HepG2 (cell line): ENCODE results near the gene MAPK14. TPM values are rescaled to one million over a fixed set of nuclear protein-coding genes. Genes with fewer than 3 reads are reported as not detected.
A peak's percentile ranks its signal among the peaks of the same experiment; 100 is the strongest.

ENCODE experiments used
- ASH2L ChIP-seq: fragments of 300-600, 200-600 bp; sonication (generic); IDR thresholded peaks from 2 replicates; pipeline ENCODE4 v1.7.0; 2017; ENCODE audit warnings: low read depth, mild to moderate bottlenecking, moderate library complexity, mixed read lengths, low read length; ENCODE audit not compliant: insufficient read length
- CBX2 ChIP-seq, 2 experiments: fragments of 200-600 bp in 1 of 2; sonication (generic); formaldehyde crosslinking in 1 of 2; IDR thresholded peaks; 2 replicates each; pipeline versions ENCODE4 v1.7.0 to v1.8.1; 2018 to 2022; ENCODE audit warnings: low read depth in 2 of 2, low read length in 1 of 2, mild to moderate bottlenecking in 1 of 2, missing genetic modification reagents in 1 of 2
- CEBPG ChIP-seq: IDR thresholded peaks from 2 replicates; pipeline ENCODE4 v1.6.1; 2016
- DR1 ChIP-seq: sonication (generic); formaldehyde crosslinking; IDR thresholded peaks from 2 replicates; pipeline ENCODE4 v1.8.0; 2021; ENCODE audit warnings: mild to moderate bottlenecking, missing genetic modification reagents, inconsistent platforms
- FOXO1 ChIP-seq: sonication (generic); formaldehyde crosslinking; IDR thresholded peaks from 2 replicates; pipeline ENCODE4 v1.4.0; 2020; ENCODE audit warnings: missing genetic modification reagents
- HINFP ChIP-seq: sonication (generic); formaldehyde crosslinking; IDR thresholded peaks from 2 replicates; pipeline ENCODE4 v1.4.0; 2020; ENCODE audit warnings: low read depth, mild to moderate bottlenecking, missing genetic modification reagents
- MEIS2 ChIP-seq: sonication (generic); formaldehyde crosslinking; IDR thresholded peaks from 2 replicates; pipeline ENCODE4 v1.9.0; 2021; ENCODE audit warnings: mild to moderate bottlenecking, missing genetic modification reagents
- NPAS2 ChIP-seq: sonication (generic); formaldehyde crosslinking; IDR thresholded peaks from 2 replicates; pipeline ENCODE4 v1.8.0; 2022; ENCODE audit warnings: mild to moderate bottlenecking, missing genetic modification reagents, borderline replicate concordance
- NR2F1 ChIP-seq, 2 experiments: fragments of 450-650 bp in 1 of 2; formaldehyde crosslinking in 1 of 2; IDR thresholded peaks; 2 replicates each; pipeline versions ENCODE4 v1.5.0 to v1.6.1; 2016 to 2020; ENCODE audit warnings: mild to moderate bottlenecking in 1 of 2, missing compliant biosample characterization in 1 of 2, missing genetic modification reagents in 1 of 2, moderate library complexity in 1 of 2
- RBM22 ChIP-seq: fragments of 200-400 bp; formaldehyde crosslinking; optimal IDR thresholded peaks from 2 replicates; pipeline ENCODE3; 2017; ENCODE audit warnings: mild to moderate bottlenecking, low read length, moderate library complexity
- SMARCC2 ChIP-seq: fragments of 450-650 bp; IDR thresholded peaks from 2 replicates; pipeline ENCODE4 v1.6.1; 2017; ENCODE audit warnings: antibody characterized with exemption, mild to moderate bottlenecking
- TCF12 ChIP-seq, 2 experiments: fragments of 450-650 bp in 1 of 2; sonication (generic) in 1 of 2; formaldehyde crosslinking in 1 of 2; IDR thresholded peaks; 2 replicates each; pipeline versions ENCODE4 v1.6.1 to v1.8.0; 2017 to 2022; ENCODE audit warnings: antibody characterized with exemption in 1 of 2, mild to moderate bottlenecking in 1 of 2, missing genetic modification reagents in 1 of 2, moderate library complexity in 1 of 2
- THAP11 ChIP-seq: IDR thresholded peaks from 2 replicates; pipeline ENCODE4 v1.6.1; 2016; ENCODE audit warnings: missing biosample characterization, missing genetic modification reagents
- ZNF33A ChIP-seq: sonication (generic); formaldehyde crosslinking; IDR thresholded peaks from 2 replicates; pipeline ENCODE4 v1.5.1; 2020; ENCODE audit warnings: missing genetic modification reagents, mild to moderate bottlenecking, moderate library complexity, borderline replicate concordance
- ZNF460 ChIP-seq: sonication (generic); formaldehyde crosslinking; IDR thresholded peaks from 2 replicates; pipeline ENCODE4 v1.5.1; 2020; ENCODE audit warnings: missing genetic modification reagents, mild to moderate bottlenecking, borderline replicate concordance
- ZNF512 ChIP-seq: sonication (generic); formaldehyde crosslinking; IDR thresholded peaks from 2 replicates; pipeline ENCODE4 v1.4.0; 2020; ENCODE audit warnings: mild to moderate bottlenecking, missing genetic modification reagents
- ZNF614 ChIP-seq: IDR thresholded peaks from 2 replicates; pipeline ENCODE4 v1.6.1; 2018; ENCODE audit warnings: missing biosample characterization, missing genetic modification reagents, inconsistent platforms, borderline replicate concordance
- polyA plus RNA-seq, 8 experiments: library from polyadenylated mRNA; depleted of rRNA in 3 of 8; stranded (reverse) in 7 of 8; unstranded in 1 of 8; fragments of >200 nt; fragmentation: Illumina TruSeq in 4 of 8; extraction: Trizol in 4 of 8; gene quantifications; 2 replicates each; pipeline versions ENCODE4 v1.2.1 to v1.2.3, GENCODE V29; 2011 to 2016; ENCODE audit warnings: low read depth in 4 of 8, missing spikeins in 1 of 8, mixed read lengths in 1 of 8; ENCODE audit not compliant: insufficient read depth in 1 of 8
- total RNA-seq, 5 experiments: library from RNA; depleted of rRNA; stranded (reverse); fragments of >200 nt; fragmentation: Illumina TruSeq; extraction: Trizol; gene quantifications; 2 replicates each; pipeline ENCODE4 v1.2.3, GENCODE V29; 2016; ENCODE audit warnings: low read depth in 1 of 5
- TF ChIP-seq, protein P1 (sequence below): sonication (generic); formaldehyde crosslinking; IDR thresholded peaks from 2 replicates; pipeline ENCODE4 v1.4.0; 2020; ENCODE audit warnings: mild to moderate bottlenecking, missing genetic modification reagents

Gene MAPK14
- total and polyA plus RNA-seq, 2 of the 13 experiments (the other 11 are each of a cell fraction or from before 2014, with no cell fraction given) = 66.3 to 67.3 TPM

GRCh38 chr6:36127462-36128016, 99.9 kb downstream of the MAPK14 start (continued):
- TF ChIP-seq CEBPG (CRISPR knock-in tag) (peak; percentile 75), ZNF33A (CRISPR knock-in tag) (no peak), RBM22 (no peak), NR2F1 (CRISPR knock-in tag; IDR thresholded peaks at IDR 0.05) (peak; percentile 68 to 78; a peak in 3 of 4 replicates), DR1 (no peak), NPAS2 (no peak), HINFP (no peak), SMARCC2 (no peak), TCF12 (IDR thresholded peaks at IDR 0.05) (no peak), TCF12 (CRISPR knock-in tag; IDR thresholded peaks at IDR 0.05) (no peak), MEIS2 (CRISPR knock-in tag) (peak; percentile 50; the same call in 1 of the 2 replicates), THAP11 (peak; percentile 63), ZNF460 (no peak), FOXO1 (peak; percentile 41; the same call in 1 of the 2 replicates), ZNF512 (CRISPR knock-in tag) (no peak), CBX2 (IDR thresholded peaks at IDR 0.05; ENCODE audit: low read depth, low read length) (no peak), CBX2 (CRISPR knock-in tag; IDR thresholded peaks at IDR 0.05; ENCODE audit: low read depth) (0 out of 2 replicates have a peak, but pooled peaks have one; percentile 30), ASH2L (peak; percentile 35), ZNF614 (CRISPR knock-in tag) (peak; percentile 89; the same call in 1 of the 2 replicates)
- TF ChIP-seq, protein P1, sequence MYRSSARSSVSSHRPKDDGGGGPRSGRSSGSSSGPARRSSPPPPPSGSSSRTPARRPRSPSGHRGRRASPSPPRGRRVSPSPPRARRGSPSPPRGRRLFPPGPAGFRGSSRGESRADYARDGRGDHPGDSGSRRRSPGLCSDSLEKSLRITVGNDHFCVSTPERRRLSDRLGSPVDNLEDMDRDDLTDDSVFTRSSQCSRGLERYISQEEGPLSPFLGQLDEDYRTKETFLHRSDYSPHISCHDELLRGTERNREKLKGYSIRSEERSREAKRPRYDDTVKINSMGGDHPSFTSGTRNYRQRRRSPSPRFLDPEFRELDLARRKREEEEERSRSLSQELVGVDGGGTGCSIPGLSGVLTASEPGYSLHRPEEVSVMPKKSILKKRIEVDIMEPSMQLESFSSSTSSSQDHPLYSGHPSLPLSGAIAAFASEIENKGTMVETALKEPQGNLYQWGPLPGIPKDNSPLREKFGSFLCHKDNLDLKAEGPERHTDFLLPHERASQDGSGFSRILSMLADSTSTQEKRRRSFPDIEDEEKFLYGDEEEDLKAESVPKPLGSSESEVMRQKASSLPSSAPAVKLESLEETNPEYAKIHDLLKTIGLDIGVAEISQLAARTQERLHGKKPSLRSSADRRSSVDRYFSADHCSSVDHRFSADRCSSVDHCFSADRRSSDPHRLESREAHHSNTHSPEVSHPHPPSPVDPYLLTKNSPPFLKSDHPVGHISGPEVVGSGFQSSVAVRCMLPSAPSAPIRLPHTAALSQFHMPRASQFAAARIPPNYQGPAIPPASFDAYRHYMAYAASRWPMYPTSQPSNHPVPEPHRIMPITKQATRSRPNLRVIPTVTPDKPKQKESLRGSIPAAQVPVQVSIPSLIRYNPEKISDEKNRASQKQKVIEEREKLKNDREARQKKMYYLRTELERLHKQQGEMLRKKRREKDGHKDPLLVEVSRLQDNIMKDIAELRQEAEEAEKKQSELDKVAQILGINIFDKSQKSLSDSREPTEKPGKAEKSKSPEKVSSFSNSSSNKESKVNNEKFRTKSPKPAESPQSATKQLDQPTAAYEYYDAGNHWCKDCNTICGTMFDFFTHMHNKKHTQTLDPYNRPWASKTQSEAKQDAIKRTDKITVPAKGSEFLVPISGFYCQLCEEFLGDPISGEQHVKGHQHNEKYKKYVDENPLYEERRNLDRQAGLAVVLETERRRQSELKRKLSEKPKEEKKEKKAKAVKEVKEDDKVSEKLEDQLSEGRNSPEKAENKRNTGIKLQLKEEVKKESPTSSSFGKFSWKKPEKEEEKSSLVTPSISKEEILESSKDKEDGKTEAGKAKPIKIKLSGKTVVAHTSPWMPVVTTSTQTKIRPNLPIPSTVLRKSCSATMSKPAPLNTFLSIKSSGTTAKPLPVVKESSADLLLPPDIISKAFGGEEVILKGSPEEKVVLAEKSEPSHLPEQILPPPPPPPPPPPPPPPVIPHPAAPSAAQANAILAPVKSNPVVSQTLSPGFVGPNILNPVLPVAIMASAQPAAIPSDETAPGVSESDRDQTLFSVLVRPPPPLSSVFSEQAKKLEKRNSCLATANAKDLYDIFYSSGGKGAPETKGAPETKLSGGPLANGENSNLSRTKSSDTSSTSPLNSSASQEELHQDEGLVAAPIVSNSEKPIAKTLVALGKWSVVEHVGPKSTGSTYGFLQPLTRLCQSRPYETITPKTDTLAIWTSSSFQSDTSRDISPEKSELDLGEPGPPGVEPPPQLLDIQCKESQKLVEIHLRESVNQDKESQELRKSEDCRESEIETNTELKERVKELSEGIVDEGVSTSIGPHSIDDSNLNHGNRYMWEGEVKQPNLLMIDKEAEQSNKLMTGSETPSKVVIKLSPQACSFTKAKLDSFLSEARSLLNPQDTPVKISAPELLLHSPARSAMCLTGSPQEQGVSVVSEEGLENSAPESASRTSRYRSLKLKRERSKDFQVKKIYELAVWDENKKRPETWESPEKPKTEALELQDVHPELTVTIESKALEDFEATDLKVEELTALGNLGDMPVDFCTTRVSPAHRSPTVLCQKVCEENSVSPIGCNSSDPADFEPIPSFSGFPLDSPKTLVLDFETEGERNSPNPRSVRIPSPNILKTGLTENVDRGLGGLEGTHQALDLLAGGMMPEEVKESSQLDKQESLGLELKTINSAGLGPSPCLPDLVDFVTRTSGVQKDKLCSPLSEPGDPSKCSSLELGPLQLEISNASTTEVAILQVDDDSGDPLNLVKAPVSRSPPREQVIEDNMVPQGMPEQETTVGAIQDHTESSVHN (CRISPR knock-in tag) = no peak
